Kidney capillary endothelial cell (primary cell): ENCODE data around the gene SLCO2A1.

Experiments
- DNase-seq: peaks from one replicate; pipeline ENCODE4 v3.0.0-alpha.2; 2018; ENCODE audit warnings: low spot score

Gene SLCO2A1

GRCh38 chr3:133884054-133884886, 145.5 kb downstream of the SLCO2A1 start:
- no peak for DNase-seq

GRCh38 chr3:133883641-133884040, 146.1 kb downstream of the SLCO2A1 start:
- DNase-seq = no peak

DNA sequence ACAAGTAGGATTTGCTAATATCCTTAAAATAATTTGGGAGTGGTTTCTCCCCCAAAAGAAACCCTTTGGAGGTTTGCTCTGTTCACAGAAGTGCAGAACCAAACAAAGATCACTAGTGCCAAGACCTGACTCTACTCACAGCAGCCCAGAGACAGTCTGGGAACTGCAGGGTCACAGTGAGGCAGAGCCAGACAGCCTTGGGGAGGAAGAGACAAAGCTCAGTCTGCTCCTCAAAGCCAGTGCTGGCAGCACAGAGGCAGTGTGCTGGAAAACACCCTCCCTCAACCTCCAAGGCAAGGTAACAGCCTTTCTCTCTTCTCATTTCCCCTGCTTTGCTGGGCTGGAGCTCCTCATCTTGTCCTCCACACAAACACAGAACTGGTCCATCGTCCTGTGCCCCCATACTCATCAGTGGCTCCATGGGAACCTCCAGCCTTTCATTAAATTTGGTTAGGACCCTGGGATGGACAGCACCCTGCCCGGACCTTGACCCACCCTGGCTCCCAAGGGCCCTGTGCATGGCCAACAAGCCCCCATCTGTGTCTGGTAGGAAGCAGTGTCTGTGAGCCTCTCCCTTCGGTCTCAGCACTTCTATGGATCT, 146.6 kb downstream of the SLCO2A1 start:
- DNase-seq = no peak

DNA sequence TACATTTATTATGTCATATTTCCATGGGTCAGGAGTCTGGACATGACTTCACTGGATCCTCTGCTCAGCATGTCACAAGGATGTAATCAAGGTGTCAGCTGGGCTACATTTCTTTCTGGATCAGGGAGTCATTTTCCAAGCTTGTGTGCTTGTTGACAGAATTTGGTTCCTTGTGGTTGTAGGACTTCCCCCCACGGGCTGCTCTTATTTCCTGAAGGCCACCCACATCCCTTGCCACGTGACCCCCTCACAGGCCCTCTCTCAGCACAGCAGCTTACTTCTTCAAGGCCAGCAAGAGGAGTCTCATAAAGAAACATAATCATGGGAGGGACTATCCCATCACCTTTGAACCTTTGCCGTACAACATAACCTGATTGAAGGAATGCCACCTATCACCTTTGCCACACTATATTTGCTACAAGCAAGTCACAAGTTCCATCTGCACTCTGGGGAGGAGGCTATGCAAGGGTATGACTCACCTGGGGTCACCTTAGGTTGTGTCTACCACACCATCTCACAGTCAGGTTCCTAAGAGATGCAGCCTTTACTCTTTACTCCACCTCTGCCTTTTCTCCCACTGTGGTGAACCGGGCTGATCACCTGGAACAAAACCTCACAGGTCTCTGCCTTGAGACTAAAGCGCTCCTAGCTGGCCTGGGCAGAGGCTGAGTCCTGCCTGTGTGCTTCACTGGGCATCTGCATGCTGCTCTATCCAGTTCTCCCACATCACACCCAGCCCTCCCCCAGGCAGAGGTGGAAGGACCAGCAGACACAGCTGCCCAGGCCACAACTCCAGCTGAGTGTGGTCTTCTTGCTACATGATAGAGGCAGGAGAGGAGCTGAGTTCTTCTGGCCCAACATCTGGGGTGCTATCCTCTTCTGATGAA, 147.5 kb downstream of the SLCO2A1 start:
- DNase-seq = no peak

DNA sequence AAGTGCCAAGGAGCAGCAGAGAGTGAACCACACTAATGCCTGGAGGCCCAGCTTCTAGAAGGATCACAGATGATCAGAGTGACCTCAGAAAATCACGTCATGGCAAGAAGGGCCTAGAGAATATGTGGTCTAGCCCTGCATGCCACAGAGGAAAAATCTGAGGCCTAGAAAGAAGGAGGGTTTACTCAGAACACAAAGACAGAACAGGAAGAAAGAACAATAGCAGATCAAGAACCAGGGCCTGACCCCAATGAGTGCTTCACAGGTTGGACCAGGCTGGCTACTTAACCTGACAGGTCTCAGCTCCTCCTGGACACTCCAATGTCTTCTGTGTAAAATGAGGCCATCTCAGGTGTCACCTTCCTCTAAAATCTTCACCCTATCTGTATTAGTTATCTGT, 148.2 kb downstream of the SLCO2A1 start:
- DNase-seq = no peak

GRCh38 chr3:133880886-133881455, 148.8 kb downstream of the SLCO2A1 start:
- no peak for DNase-seq

GRCh38 chr3:133880287-133880686, 149.4 kb downstream of the SLCO2A1 start:
- DNase-seq = no peak

DNA sequence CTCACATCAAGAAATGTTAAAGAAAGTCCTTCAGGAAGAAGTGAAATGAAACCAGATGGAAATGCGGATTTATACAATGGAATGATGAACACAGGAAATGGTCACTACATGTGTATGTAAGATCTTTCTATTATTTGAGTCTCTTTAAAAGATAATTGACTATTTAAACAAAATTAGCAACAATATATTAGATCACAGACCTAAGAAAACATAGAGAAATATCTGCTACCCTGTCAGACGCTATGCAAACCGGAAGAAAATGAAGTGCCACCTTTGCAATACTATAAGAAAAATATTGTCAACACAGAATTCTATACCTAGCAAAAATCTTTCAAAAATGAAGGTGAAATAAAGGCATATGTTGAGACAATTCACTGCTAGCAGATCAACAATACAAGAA, 151.2 kb downstream of the SLCO2A1 start:
- DNase-seq = no peak
